DOHH2 (cell line): ENCODE results near the gene MRPS5.

Experiments
- CTCF ChIP-seq: fragments of 200-600 bp; sonication (generic); IDR thresholded peaks from one replicate; pipeline ENCODE4 v1.5.1; 2014; ENCODE audit warnings: antibody characterized with exemption, mild to moderate bottlenecking, low read depth, low read length; ENCODE audit not compliant: poor library complexity, severe bottlenecking
- EZH2phosphoT487 ChIP-seq: fragments of 200-600 bp; sonication (generic); IDR thresholded peaks from 2 replicates; pipeline ENCODE4 v1.6.1; 2017; ENCODE audit warnings: borderline replicate concordance, mild to moderate bottlenecking, antibody characterized with exemption, low read length, moderate library complexity, mixed read lengths

GRCh38 chr2:95122197-95122551 lies 566 bp upstream of the MRPS5 start:
- no peak for TF ChIP-seq EZH2phosphoT487
- no peak for TF ChIP-seq CTCF
